Stimulated activated naive CD8-positive, alpha-beta T cell treated with anti-CD3 and anti-CD28 coated beads, Interleukin-15, amount 100 ng/mL, for 72 hours (primary cell): ENCODE data around the gene GMPR.

ENCODE experiments used
- ATAC-seq: fragments of 150-1000 bp; cut with Tn5 transposase; 2 replicates; pipeline ENCODE4 v1.10.0; 2021; ENCODE audit warnings: mild to moderate bottlenecking, moderate library complexity
- DNase-seq, 2 donors: peaks; one replicate each; pipeline ENCODE4 v3.0.0; 2021 to 2022
- H3K27ac Mint-ChIP-seq, 2 donors: one replicate each; pipeline ENCODE4 v1.8.0; 2022; ENCODE audit warnings: mild to moderate bottlenecking in 2 of 2, mixed read lengths in 2 of 2, moderate library complexity in 2 of 2
- H3K27me3 Mint-ChIP-seq: one replicate; pipeline ENCODE4 v1.8.0; 2022; ENCODE audit warnings: mixed read lengths
- H3K4me1 Mint-ChIP-seq: one replicate; pipeline ENCODE4 v1.8.0; 2022; ENCODE audit warnings: mild to moderate bottlenecking, mixed read lengths
- H3K4me3 Mint-ChIP-seq, 2 donors: one replicate each; pipeline ENCODE4 v1.8.0; 2022; ENCODE audit warnings: mild to moderate bottlenecking in 2 of 2, mixed read lengths in 2 of 2, moderate library complexity in 1 of 2
- H3K9me3 Mint-ChIP-seq, 2 donors: one replicate each; pipeline ENCODE4 v1.8.0; 2022; ENCODE audit warnings: mixed read lengths in 2 of 2

GMPR gene

DNA sequence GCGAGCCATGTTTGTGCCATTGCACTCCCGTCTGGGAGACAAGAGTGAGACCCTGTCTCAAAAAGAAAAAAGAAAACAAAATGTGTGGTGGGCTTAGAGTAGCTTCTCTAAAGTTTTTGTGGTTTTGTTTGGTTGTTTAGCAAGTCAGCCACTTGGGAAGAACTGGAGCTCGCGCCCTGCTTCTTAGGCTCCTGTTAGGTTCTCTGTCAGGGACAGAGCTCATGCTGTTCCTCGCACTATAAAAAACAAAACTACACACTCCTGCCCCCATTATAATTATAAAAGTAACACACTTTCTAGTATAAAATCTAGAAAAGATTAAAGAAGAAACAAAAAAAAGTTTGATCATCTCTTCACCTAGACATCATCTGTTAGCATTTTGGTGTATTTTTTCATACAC lies 33.0 kb downstream of the GMPR start:
- Mint-ChIP-seq H3K9me3 (no peaks in the 10 kb centered on the region), H3K4me3 (no peak overlapping the region), H3K27ac (no peak overlapping the region), H3K4me1 (peaks cover 11% of the 10 kb centered on the region), H3K27me3 (no peaks in the 10 kb centered on the region)
- DNase-seq (no peak), ATAC-seq (no peak)

DNA sequence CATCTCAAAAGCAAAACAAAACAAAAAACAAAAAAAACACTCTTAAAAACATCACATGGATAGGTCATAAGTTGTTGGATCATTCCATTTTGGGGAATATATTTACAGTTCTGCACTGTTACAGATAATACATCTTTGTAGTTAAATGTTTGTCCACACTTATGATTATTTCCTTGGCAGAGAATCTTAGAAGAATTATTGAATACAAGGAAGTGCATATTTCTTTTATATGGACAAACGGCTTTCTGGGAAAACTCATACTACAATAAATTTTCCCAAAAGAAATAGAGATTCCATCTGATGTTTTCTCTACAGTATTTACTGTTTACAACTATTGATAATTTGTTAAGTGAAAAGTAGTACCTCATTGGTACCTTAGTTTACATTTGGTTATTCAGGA lies 33.8 kb downstream of the GMPR start:
- ATAC-seq: no peak
- Mint-ChIP-seq H3K4me1 (peaks cover 18% of the 10 kb centered on the region), H3K27me3 (no peaks in the 10 kb centered on the region), H3K4me3 (no peak overlapping the region), H3K27ac (no peak overlapping the region), H3K9me3 (no peaks in the 10 kb centered on the region)
- no peak for DNase-seq

DNA sequence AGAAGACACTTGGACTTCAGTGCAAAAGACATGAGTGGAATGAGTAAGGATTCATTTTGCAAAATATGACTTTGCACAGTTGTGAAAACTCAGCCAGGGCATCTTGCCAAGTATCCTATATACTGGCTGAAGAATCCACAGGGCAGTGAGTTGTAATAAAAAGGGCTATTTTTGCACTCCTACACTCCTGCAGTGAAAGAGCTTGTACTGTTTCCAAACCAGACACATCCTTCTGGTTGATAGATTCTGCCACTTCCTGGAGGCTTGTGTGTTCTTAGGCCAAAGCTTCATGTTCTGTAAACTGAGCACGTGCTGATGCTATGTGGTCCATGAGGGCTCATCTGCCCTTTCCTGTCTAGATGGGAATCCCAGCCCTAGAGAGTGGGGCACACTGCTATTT lies 34.9 kb downstream of the GMPR start:
- Mint-ChIP-seq H3K4me1 (peaks cover 29% of the 10 kb centered on the region), H3K27ac (no peak overlapping the region), H3K4me3 (no peak overlapping the region), H3K27me3 (no peaks in the 10 kb centered on the region), H3K9me3 (no peaks in the 10 kb centered on the region)
- DNase-seq: no peak
- no peak for ATAC-seq

DNA sequence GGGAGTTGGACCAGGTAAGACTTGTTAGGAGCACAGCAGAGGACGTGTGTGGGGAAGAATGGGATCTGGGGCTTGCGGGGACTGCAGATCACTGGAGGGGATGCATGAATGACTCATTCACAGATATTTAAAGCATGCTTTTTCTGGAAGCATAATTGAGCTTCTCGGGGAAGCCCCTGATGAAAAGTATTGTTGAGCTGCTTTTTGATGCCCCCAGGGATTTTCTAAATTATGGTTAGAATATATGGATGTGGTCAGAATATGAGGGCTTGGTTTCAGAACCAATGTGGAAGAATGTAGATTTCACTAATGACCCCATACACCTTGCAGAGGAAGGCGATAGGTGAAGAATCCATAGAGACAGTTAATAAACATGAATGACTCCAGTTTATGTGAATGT lies 36.1 kb downstream of the GMPR start:
- ATAC-seq (peak; percentile 20), DNase-seq (no peak)
- Mint-ChIP-seq H3K9me3 (no peaks in the 10 kb centered on the region), H3K4me3 (no peak overlapping the region), H3K4me1 (peaks cover 34% of the 10 kb centered on the region), H3K27me3 (no peaks in the 10 kb centered on the region), H3K27ac (no peak overlapping the region)

DNA sequence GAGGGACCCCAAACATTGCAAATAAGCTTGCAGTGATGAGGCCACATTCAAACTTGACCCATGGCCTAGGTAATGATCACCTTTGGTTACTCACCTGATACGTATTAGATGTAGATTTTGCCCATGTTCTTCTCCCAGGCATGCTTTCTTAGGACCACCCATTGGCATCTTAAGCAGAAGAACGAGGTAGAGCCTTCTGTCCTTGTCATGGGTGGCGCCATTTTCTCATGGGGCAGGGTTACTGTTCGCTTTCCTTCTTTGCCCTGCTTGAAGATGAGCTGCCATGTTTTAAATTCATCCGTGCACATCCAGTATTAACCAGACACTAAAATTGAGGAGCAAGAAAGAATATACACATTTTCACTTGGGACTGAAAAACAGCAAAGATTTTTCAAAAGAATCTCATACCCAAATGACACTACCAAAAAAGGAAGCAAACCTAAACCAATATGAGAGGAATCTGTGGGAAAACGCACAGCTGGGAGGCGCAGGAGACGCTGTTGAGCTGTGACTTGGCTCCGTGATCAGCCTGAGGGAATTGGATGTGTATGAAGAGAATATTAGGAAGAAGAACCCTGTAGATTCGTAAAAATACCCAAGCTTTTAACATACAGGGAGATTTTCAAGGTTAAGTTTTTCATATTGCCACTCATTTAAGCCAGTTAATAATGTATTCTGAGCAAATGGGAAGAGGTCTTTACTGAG lies 36.6 kb downstream of the GMPR start:
- DNase-seq (no peak), ATAC-seq (no peak)
- Mint-ChIP-seq H3K27ac (no peak overlapping the region), H3K27me3 (no peaks in the 10 kb centered on the region), H3K4me3 (no peak overlapping the region), H3K4me1 (peaks cover 34% of the 10 kb centered on the region), H3K9me3 (no peaks in the 10 kb centered on the region)

DNA sequence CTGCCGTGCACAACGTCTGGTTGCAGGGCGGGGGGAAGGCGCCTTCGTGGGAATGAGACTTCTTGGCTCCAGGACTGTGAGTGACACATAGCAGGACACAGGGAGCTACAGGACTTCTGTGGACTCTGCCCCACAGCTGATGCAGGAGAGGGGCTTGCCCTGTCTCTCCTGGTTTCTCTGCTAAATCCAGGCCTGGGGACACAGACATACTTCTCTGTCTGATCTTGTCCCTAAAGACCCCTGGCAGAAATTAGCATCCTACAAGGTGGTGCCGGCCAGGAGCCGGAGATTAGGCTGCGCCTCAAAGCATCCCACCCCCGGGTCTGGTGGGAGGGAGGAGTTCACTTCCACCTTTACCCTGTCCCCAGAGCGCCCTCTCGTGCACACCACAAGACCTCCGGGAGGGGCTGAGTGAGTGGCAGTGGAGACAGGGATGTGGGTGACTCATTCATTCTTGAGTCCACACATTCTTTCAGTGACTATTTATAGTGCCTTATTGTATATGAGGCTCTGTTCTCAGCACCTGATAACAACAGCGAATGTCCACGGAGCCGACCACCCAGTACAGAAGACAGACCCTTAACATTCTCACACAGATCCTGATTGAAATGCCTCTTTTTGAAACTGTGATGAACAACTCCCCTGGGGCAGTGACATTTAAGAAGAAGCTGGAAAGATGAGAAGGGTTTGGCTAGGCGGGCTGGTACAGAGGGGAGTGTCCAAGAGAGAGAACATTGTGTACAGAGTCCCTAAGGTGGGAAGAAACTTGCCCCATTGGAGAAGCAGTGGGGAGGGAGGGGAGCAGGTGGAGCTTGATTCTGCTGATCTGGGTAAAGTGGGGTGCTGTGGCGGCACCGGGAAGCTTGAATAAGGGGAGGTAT lies 39.0 kb downstream of the GMPR start:
- peaks cover 34% of the 10 kb centered on the region for H3K4me1 Mint-ChIP-seq
- no peak overlapping the region for H3K27ac Mint-ChIP-seq
- H3K4me3 Mint-ChIP-seq: peak overlapping the region in 1 of 2 donors; percentile 27
- DNase-seq (peak in 1 of 2 donors; percentile 16), ATAC-seq (peak; percentile 50)
- H3K9me3 Mint-ChIP-seq: no peaks in the 10 kb centered on the region
- no peaks in the 10 kb centered on the region for H3K27me3 Mint-ChIP-seq

DNA sequence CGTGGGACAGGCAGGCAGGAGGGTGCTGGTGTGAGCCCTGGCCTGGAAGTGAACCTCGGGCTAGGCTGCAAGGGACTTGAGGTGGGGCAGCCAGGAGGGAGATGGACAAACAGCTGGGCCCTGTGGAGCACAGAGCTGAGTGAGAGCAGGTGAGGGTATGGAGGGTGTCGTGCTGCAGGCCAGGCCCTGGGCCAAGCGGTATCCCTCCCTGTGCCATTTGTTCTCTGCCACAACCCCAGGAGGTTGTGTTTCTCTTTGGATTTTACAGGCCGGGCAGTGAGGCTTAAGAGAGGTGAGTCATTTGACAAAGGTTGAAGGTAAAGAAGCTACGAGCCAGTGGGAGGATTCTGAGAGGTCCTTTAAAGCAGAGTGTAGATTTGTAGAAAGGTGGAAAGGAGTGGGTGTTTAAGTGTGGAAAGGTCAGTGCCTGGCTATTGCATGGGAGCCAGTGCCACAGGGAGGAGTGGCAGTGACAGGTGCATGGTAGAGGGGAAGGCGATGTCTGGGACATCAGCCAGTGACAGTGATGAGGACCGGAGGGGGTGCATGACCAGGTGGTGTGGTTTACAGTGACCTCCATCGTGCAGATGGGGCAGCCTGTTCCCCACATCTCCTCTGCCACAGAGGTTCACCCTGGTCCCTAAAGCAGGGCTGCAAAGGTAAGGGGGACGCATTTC lies 39.8 kb downstream of the GMPR start:
- H3K9me3 Mint-ChIP-seq: no peaks in the 10 kb centered on the region
- H3K4me1 Mint-ChIP-seq: peaks cover 34% of the 10 kb centered on the region
- no peak overlapping the region for H3K4me3 Mint-ChIP-seq
- ATAC-seq (no peak), DNase-seq (no peak)
- no peaks in the 10 kb centered on the region for H3K27me3 Mint-ChIP-seq
- no peak overlapping the region for H3K27ac Mint-ChIP-seq

DNA sequence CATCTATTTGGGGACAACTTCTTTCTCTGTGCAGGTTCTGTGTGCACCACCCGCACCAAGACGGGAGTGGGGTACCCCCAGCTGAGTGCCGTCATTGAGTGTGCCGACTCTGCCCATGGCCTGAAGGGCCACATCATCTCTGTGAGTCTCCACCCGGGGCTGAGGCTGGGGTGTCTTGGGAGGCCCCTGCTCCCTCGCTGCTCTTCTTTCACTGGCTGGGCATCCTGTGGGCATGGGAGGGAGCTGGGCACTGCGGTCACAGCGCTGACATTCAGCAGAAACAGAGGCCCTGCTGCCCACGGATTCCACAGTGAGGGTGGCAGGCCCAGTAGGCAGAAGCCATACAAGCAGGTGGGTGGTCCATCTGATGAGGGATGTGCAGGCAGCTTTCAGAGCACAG lies 40.4 kb downstream of the GMPR start:
- Mint-ChIP-seq H3K4me1 (peaks cover 34% of the 10 kb centered on the region), H3K9me3 (no peaks in the 10 kb centered on the region), H3K27ac (no peak overlapping the region), H3K4me3 (no peak overlapping the region), H3K27me3 (no peaks in the 10 kb centered on the region)
- ATAC-seq: peak; percentile 23
- DNase-seq: no peak

DNA sequence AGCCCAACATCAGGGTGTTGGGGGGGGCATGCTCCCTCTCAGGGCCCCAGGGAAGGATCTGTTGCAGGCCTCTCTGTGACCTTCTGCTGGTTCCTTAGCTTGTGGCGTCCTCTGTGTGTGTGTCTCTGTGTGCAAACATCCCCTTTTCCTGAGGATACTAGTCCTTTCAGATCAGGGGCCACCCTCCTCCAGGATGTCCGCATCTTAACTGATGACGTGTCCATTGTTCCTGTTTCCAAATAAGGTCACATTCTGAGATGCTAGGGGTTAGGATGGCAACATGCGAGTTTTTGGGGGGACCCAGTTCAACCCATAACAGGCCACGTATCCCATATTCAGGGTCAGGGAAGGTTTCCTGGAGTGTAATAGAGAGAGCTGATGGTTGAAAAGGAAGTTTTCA lies 40.9 kb downstream of the GMPR start:
- no peaks in the 10 kb centered on the region for H3K9me3 Mint-ChIP-seq
- H3K4me1 Mint-ChIP-seq: peaks cover 30% of the 10 kb centered on the region
- DNase-seq: no peak
- no peak for ATAC-seq
- H3K4me3 Mint-ChIP-seq: no peak overlapping the region
- no peaks in the 10 kb centered on the region for H3K27me3 Mint-ChIP-seq
- H3K27ac Mint-ChIP-seq: no peak overlapping the region

DNA sequence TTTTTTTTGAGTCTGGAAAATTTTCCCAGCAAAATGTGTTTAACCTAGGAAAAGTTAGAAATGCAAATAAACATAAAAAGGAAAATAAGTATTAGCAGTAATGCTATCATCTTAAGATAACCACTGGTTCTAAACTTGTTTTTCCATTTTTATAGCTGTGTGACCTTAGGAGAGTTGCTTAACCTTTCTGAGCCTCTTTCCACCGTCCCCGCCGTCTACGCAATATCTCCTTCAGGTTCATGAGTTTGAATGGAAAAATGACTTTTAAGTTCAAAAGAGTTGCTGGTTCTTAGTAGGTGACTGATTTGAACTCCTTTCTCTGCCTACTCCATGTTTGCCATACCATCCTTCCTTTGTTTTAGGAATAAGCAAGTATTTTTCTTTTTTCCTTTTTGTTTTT lies 44.0 kb downstream of the GMPR start:
- Mint-ChIP-seq H3K27me3 (peaks cover 9% of the 10 kb centered on the region), H3K4me1 (peaks cover 14% of the 10 kb centered on the region), H3K27ac (no peak overlapping the region), H3K9me3 (no peaks in the 10 kb centered on the region), H3K4me3 (no peak overlapping the region)
- no peak for ATAC-seq
- no peak for DNase-seq

DNA sequence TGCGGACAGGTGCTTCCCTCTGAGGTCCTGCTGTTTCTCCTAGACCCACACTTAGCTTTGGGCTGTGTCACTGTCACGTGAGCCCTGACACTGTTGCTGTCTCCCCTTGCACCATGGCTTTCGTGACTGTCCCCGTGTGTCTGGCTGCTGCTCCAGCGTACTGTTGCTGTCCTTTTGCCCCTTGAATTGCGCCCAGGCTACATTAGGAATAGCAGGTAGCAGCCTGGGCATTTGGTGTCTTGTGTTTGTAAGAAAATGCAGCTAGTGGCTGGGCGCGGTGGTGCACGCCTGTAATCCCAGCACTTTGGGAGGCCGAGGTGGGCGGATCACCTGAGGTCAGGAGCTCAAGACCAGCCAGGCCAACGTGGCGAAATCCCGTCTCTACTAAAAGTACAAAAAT lies 46.1 kb downstream of the GMPR start:
- DNase-seq (no peak), ATAC-seq (no peak)
- Mint-ChIP-seq H3K27me3 (peaks cover 9% of the 10 kb centered on the region), H3K4me1 (no peaks in the 10 kb centered on the region), H3K4me3 (no peak overlapping the region), H3K27ac (no peak overlapping the region), H3K9me3 (no peaks in the 10 kb centered on the region)

DNA sequence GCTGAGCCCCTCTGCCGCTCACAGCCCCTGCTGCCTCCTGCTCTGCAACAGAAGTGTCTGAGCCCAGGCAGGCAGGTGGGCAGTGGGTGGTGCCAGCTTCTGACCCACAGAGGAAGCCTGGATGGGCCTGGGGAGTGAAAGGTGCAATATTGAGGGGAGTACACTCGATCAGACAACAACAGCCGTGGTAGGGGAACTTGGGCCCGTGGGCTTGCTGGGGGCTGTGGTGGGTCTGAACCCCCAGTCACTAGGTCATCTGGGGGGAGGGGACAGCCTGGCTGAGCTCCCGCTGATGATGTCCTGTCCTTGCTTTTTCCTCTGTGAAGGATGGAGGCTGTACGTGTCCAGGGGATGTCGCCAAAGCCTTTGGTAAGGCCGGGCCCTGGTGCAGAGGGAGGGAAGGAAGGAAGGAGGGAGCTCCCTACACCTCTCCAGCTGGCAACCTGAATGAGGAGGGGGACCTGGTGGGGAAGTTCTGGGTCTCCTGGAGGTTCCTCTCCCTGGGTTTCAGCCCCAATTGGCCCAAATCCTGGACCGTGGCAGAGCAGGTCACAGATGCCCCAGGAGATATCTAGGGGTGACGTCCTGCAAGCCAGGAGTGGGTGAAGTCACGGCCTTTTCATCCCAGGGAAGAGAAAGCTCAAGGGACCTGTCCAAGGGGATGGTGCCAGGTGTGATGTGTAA lies 47.2 kb downstream of the GMPR start:
- Mint-ChIP-seq H3K27me3 (peaks cover 9% of the 10 kb centered on the region), H3K4me1 (no peaks in the 10 kb centered on the region), H3K27ac (peak overlapping the region; percentile 31 to 49), H3K9me3 (no peaks in the 10 kb centered on the region), H3K4me3 (no peak overlapping the region)
- DNase-seq (no peak), ATAC-seq (peak; percentile 9)

DNA sequence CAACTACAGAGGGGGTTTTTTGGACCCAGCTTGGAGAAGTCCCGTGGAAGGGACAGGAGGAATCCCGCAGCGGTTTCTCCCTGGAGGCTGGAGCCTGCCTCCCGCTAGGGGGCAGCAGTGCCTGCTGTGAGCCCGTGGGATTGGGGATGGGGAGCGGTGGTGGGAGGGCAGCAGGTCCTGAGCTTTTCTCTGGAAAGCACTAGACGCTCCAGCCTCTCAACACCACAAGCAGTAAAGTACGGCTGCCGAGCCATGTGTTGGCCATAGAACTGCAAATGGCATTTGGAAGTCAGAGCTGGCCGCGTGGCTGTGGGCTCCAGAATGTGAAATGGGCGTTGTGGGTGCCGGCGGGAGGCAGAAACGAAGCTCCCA lies 47.8 kb downstream of the GMPR start:
- Mint-ChIP-seq H3K27ac (no peak overlapping the region), H3K27me3 (peaks cover 9% of the 10 kb centered on the region), H3K4me3 (no peak overlapping the region), H3K4me1 (no peaks in the 10 kb centered on the region), H3K9me3 (no peaks in the 10 kb centered on the region)
- DNase-seq (no peak), ATAC-seq (no peak)

DNA sequence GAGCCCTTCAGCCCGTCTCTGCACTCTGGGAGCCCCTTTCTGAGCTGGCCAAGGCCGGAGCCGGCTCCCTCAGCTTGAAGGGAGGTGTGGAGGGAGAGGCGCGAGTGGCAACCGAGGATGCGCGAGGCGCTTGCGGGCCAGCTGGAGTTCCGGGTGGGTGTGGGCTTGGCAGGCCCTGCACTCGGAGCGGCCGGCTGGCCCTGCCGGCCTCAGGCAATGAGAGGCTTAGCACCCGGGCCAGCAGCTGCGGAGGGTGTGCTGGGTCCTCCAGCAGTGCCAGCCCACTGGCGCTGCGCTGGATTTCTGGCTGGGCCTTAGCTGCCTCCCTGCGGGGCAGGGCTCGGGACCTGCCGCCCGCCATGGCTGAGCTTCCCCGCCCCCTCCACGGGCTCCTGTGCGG lies 49.8 kb downstream of the GMPR start:
- Mint-ChIP-seq H3K27me3 (peaks cover 9% of the 10 kb centered on the region), H3K27ac (no peak overlapping the region), H3K4me1 (no peaks in the 10 kb centered on the region), H3K4me3 (no peak overlapping the region), H3K9me3 (no peaks in the 10 kb centered on the region)
- ATAC-seq: no peak
- no peak for DNase-seq

DNA sequence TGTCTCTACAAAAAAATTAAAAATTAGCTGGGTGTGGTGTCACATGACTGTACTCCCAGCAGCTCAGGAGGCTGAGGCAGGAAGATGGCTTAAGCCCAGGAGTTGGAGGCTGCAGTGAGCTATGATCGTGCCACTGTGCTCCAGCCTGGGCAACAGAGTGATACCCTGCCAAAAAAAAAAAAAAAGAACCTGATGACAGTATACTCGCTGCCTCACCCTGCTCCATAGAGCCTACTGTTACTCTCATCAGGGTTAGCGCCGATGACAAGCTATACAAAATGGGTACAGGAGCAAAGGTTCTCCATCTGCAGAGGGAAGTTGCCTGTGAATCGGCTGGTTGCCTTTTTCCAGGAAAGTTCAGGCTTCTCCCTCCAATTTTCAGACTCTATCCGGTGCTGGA lies 53.4 kb downstream of the GMPR start:
- H3K4me1 Mint-ChIP-seq: no peaks in the 10 kb centered on the region
- no peak for ATAC-seq
- H3K27me3 Mint-ChIP-seq: no peaks in the 10 kb centered on the region
- no peak for DNase-seq
- no peak overlapping the region for H3K27ac Mint-ChIP-seq
- H3K4me3 Mint-ChIP-seq: no peak overlapping the region
- no peaks in the 10 kb centered on the region for H3K9me3 Mint-ChIP-seq

DNA sequence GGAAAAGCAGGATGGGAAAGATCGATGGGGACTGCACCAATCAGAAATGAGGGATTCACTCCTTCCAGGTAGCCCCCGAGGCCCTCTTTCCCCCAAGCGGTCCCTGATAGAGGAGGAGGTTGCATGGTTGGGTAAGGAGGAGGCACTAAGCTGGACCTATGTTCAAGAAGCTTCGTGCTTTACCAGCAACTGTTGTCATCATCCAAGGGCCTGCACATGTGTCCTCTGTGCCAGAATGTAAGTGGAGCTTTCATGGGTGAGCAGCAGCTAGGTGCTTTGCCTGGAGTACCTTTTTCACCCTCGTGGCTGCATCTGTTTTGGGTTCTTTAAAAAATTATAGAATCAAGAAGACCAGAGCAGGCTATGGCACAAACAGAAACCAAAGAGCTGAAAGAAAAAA lies 54.0 kb downstream of the GMPR start:
- H3K27ac Mint-ChIP-seq: peak overlapping the region; percentile 72 to 79
- ATAC-seq: no peak

More for the DNA sequence above, 54.0 kb downstream of the GMPR start:
- Mint-ChIP-seq H3K9me3 (no peaks in the 10 kb centered on the region), H3K4me1 (no peaks in the 10 kb centered on the region), H3K27me3 (no peaks in the 10 kb centered on the region), H3K4me3 (no peak overlapping the region)
- DNase-seq: no peak
